Trophoblast cell (in vitro differentiated cells and primary cell): ENCODE results near the gene ZNF780B.

Source experiments
- DNase-seq, 2 donors: peaks; one replicate each; pipeline ENCODE4 v3.0.0-alpha.2; 2016
- H2AFZ ChIP-seq: 2 replicates; pipeline ENCODE4 v1.6.1; 2013; ENCODE audit warnings: low read length, moderate library complexity, mild to moderate bottlenecking; ENCODE audit not compliant: insufficient read depth, poor library complexity
- H2AK5ac ChIP-seq: 2 replicates; pipeline ENCODE4 v1.6.1; 2013; ENCODE audit warnings: mild to moderate bottlenecking, low read length
- H2BK120ac ChIP-seq: 2 replicates; pipeline ENCODE4 v1.6.1; 2013; ENCODE audit warnings: low read length, mild to moderate bottlenecking, moderate library complexity; ENCODE audit not compliant: insufficient read depth, poor library complexity
- H2BK12ac ChIP-seq: 2 replicates; pipeline ENCODE4 v1.6.1; 2013; ENCODE audit warnings: mild to moderate bottlenecking, low read length, moderate library complexity
- H2BK5ac ChIP-seq: 2 replicates; pipeline ENCODE4 v1.6.1; 2013; ENCODE audit warnings: low read length, low read depth, moderate library complexity, mild to moderate bottlenecking; ENCODE audit not compliant: poor library complexity
- H3K14ac ChIP-seq: 2 replicates; pipeline ENCODE4 v1.6.1; 2013; ENCODE audit warnings: mild to moderate bottlenecking, low read length
- H3K18ac ChIP-seq: 2 replicates; pipeline ENCODE4 v1.6.1; 2013; ENCODE audit warnings: mild to moderate bottlenecking, low read length
- H3K23ac ChIP-seq: 2 replicates; pipeline ENCODE4 v1.6.1; 2013; ENCODE audit warnings: low read length
- H3K27ac ChIP-seq: 2 replicates; pipeline ENCODE4 v1.5.1; 2013; ENCODE audit warnings: low read depth, mild to moderate bottlenecking, inconsistent platforms, low read length, moderate library complexity
- H3K27me3 ChIP-seq: 2 replicates; pipeline ENCODE4 v1.6.1; 2013; ENCODE audit warnings: inconsistent platforms, mild to moderate bottlenecking, low read length, moderate library complexity; ENCODE audit not compliant: insufficient read depth
- H3K36me3 ChIP-seq, 2 experiments: 1 replicate in 1 of 2; 2 replicates in 1 of 2; pipeline ENCODE4 v1.6.1; 2013; ENCODE audit warnings: low read length in 2 of 2, mild to moderate bottlenecking in 2 of 2, moderate library complexity in 1 of 2; ENCODE audit not compliant: insufficient read depth in 2 of 2, control insufficient read depth in 1 of 2
- H3K4ac ChIP-seq: 2 replicates; pipeline ENCODE4 v1.6.1; 2013; ENCODE audit warnings: low read depth, mild to moderate bottlenecking, low read length, moderate library complexity
- H3K4me1 ChIP-seq, 2 experiments: 1 replicate in 1 of 2; 2 replicates in 1 of 2; pipeline ENCODE4 v1.6.1; 2013; ENCODE audit warnings: low read length in 2 of 2, mild to moderate bottlenecking in 2 of 2, moderate library complexity in 1 of 2; ENCODE audit not compliant: insufficient read depth in 2 of 2, control insufficient read depth in 1 of 2
- H3K4me2 ChIP-seq: 2 replicates; pipeline ENCODE4 v1.6.1; 2013; ENCODE audit warnings: inconsistent platforms, mild to moderate bottlenecking, low read length, moderate library complexity
- H3K4me3 ChIP-seq: 2 replicates; pipeline ENCODE4 v1.5.1; 2013; ENCODE audit warnings: mild to moderate bottlenecking, low read depth, low read length, inconsistent platforms
- H3K79me1 ChIP-seq: one replicate; pipeline ENCODE4 v1.6.1; 2013; ENCODE audit warnings: low read length
- H3K79me2 ChIP-seq: 2 replicates; pipeline ENCODE4 v1.6.1; 2013; ENCODE audit warnings: low read length, mild to moderate bottlenecking; ENCODE audit not compliant: control insufficient read depth, insufficient read depth, poor library complexity
- H3K9ac ChIP-seq: 2 replicates; pipeline ENCODE4 v1.6.1; 2013; ENCODE audit warnings: mild to moderate bottlenecking, low read length
- H3K9me3 ChIP-seq: 2 replicates; pipeline ENCODE4 v1.6.1; 2013; ENCODE audit warnings: low read depth, mild to moderate bottlenecking, control low read depth, inconsistent platforms, low read length; ENCODE audit not compliant: insufficient read depth
- H4K12ac ChIP-seq: 2 replicates; pipeline ENCODE4 v1.6.1; 2013; ENCODE audit warnings: low read depth, mild to moderate bottlenecking, low read length, moderate library complexity
- H4K8ac ChIP-seq: 2 replicates; pipeline ENCODE4 v1.6.1; 2013; ENCODE audit warnings: low read depth, mild to moderate bottlenecking, low read length, moderate library complexity
- H4K91ac ChIP-seq: one replicate; pipeline ENCODE4 v1.6.1; 2013; ENCODE audit warnings: low read depth, mild to moderate bottlenecking, low read length, moderate library complexity
- WGBS: extraction: QIAGEN DNeasy Blood & Tissue Kit; methylation state at CpG from one replicate; pipeline ENCODE4 v1.1.7; 2013; ENCODE audit warnings: missing lambda C conversion rate; ENCODE audit not compliant: insufficient read length, insufficient coverage; ENCODE audit errors: extremely low coverage; 5-methylcytosine and 5-hydroxymethylcytosine counted together

Gene ZNF780B

GRCh38 chr19:39994361-39994760 is 61.7 kb downstream of the ZNF780B start:
- no peak overlapping the region for H3K14ac ChIP-seq
- H3K23ac ChIP-seq = no peak overlapping the region
- no peak overlapping the region for H3K27ac ChIP-seq
- no peak overlapping the region for H3K18ac ChIP-seq
- H3K4me2 ChIP-seq = no peak overlapping the region
- H3K4me1 ChIP-seq = peaks cover 6 to 7% of the 10 kb centered on the region in 2 experiments
- no peak overlapping the region for H2AFZ ChIP-seq
- peaks cover 3 to 4% of the 10 kb centered on the region in 2 experiments for H3K36me3 ChIP-seq
- no peak overlapping the region for H3K4me3 ChIP-seq
- no peak overlapping the region for H2BK5ac ChIP-seq
- H3K79me2 ChIP-seq = peaks cover 6% of the 10 kb centered on the region
- H4K12ac ChIP-seq = no peak overlapping the region
- H2BK120ac ChIP-seq = no peak overlapping the region
- H3K9me3 ChIP-seq = peaks cover 6% of the 10 kb centered on the region
- no peaks in the 10 kb centered on the region for H3K27me3 ChIP-seq
- DNase-seq = no peak
- H2AK5ac ChIP-seq = no peak overlapping the region
- peaks cover 7% of the 10 kb centered on the region for H3K79me1 ChIP-seq
- no peak overlapping the region for H3K9ac ChIP-seq
- no peak overlapping the region for H2BK12ac ChIP-seq
- no peak overlapping the region for H4K8ac ChIP-seq
- no peak overlapping the region for H3K4ac ChIP-seq
- H4K91ac ChIP-seq = no peak overlapping the region

GRCh38 chr19:39993605-39994004 is 62.4 kb downstream of the ZNF780B start:
- no peak overlapping the region for H3K4me3 ChIP-seq
- H4K12ac ChIP-seq = no peak overlapping the region
- WGBS = no CpG with 5 or more reads among the region's 1 CpG
- H3K4me1 ChIP-seq = peaks cover 6 to 7% of the 10 kb centered on the region in 2 experiments
- no peak for DNase-seq
- no peaks in the 10 kb centered on the region for H3K27me3 ChIP-seq
- no peak overlapping the region for H2AK5ac ChIP-seq
- no peak overlapping the region for H2BK120ac ChIP-seq
- no peak overlapping the region for H4K8ac ChIP-seq
- peaks cover 6% of the 10 kb centered on the region for H3K79me2 ChIP-seq
- no peak overlapping the region for H3K23ac ChIP-seq
- no peak overlapping the region for H2AFZ ChIP-seq
- no peak overlapping the region for H3K9ac ChIP-seq
- no peak overlapping the region for H3K18ac ChIP-seq
- no peak overlapping the region for H4K91ac ChIP-seq
- H3K9me3 ChIP-seq = peaks cover 6% of the 10 kb centered on the region
- H2BK5ac ChIP-seq = no peak overlapping the region
- H3K4me2 ChIP-seq = no peak overlapping the region
- H3K79me1 ChIP-seq = peaks cover 7% of the 10 kb centered on the region
- no peak overlapping the region for H3K27ac ChIP-seq
- peaks cover 3 to 4% of the 10 kb centered on the region in 2 experiments for H3K36me3 ChIP-seq
- no peak overlapping the region for H2BK12ac ChIP-seq
- H3K14ac ChIP-seq = no peak overlapping the region
- H3K4ac ChIP-seq = no peak overlapping the region

DNA sequence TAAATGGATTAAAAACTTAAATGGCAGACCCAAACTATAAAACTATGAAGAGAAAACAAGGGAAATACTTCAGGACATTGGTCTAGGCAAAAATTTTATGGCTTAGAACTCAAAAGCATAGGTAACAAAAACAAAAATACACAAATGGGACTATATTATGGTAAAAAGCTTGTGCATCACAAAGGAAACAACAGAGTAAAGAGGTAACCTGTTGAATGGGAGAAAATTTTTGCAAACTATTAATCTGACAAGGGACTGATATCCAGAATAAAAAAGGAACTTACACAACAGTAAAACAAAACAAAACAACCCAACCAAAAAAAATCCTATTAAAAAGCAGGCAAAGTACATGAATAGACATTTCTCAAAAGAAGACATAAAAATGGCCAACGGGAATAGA is 68.4 kb downstream of the ZNF780B start:
- H3K4me1 ChIP-seq = no peaks in the 10 kb centered on the region
- peaks cover 0 to 2% of the 10 kb centered on the region in 2 experiments for H3K36me3 ChIP-seq
- H3K4me3 ChIP-seq = no peak overlapping the region
- no peak overlapping the region for H3K18ac ChIP-seq
- no peak overlapping the region for H4K8ac ChIP-seq
- H4K12ac ChIP-seq = no peak overlapping the region
- WGBS = no CpG with 5 or more reads among the region's 1 CpG
- no peak for DNase-seq
- no peak overlapping the region for H4K91ac ChIP-seq
- H2BK12ac ChIP-seq = no peak overlapping the region
- H2BK5ac ChIP-seq = no peak overlapping the region
- H3K4me2 ChIP-seq = no peak overlapping the region
- H3K79me2 ChIP-seq = no peaks in the 10 kb centered on the region
- no peak overlapping the region for H3K14ac ChIP-seq
- H3K27me3 ChIP-seq = no peaks in the 10 kb centered on the region
- no peaks in the 10 kb centered on the region for H3K79me1 ChIP-seq
- H3K23ac ChIP-seq = no peak overlapping the region
- no peak overlapping the region for H3K9ac ChIP-seq
- no peak overlapping the region for H2BK120ac ChIP-seq
- H2AFZ ChIP-seq = no peak overlapping the region
- no peaks in the 10 kb centered on the region for H3K9me3 ChIP-seq
- H2AK5ac ChIP-seq = no peak overlapping the region
- H3K27ac ChIP-seq = no peak overlapping the region
- H3K4ac ChIP-seq = no peak overlapping the region

DNA sequence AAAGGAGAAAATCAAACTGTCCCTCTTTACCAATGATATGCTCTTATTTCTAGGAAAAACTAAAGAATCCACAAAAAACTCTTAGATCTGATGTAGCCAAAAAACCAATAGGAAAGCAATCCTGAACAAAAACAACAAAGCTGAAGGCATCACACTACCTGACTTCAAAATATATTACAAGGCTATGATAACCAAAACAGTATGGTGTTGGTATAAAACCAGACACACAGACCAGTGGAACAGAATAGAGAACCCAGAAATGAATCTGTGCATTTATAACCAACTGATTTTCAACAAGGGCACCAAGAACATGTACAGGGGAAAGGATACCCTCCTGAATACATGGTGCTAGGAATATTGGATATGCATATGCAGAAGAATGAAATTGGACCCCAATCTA is 68.9 kb downstream of the ZNF780B start:
- Histone ChIP-seq H2BK120ac (no peak overlapping the region), H2BK5ac (no peak overlapping the region), H2AFZ (no peak overlapping the region), H4K91ac (no peak overlapping the region), H3K4me1 (no peaks in the 10 kb centered on the region), H3K79me1 (no peaks in the 10 kb centered on the region), H3K36me3 (peaks cover 0 to 2% of the 10 kb centered on the region in 2 experiments), H3K9ac (no peak overlapping the region), H4K8ac (no peak overlapping the region), H3K79me2 (no peaks in the 10 kb centered on the region), H3K9me3 (no peaks in the 10 kb centered on the region), H3K18ac (no peak overlapping the region), H3K4me2 (no peak overlapping the region), H2AK5ac (no peak overlapping the region), H3K14ac (no peak overlapping the region), H3K27ac (no peak overlapping the region), H3K4ac (no peak overlapping the region), H3K4me3 (no peak overlapping the region), H2BK12ac (no peak overlapping the region), H4K12ac (no peak overlapping the region), H3K27me3 (no peaks in the 10 kb centered on the region), H3K23ac (no peak overlapping the region)
- no peak for DNase-seq

DNA sequence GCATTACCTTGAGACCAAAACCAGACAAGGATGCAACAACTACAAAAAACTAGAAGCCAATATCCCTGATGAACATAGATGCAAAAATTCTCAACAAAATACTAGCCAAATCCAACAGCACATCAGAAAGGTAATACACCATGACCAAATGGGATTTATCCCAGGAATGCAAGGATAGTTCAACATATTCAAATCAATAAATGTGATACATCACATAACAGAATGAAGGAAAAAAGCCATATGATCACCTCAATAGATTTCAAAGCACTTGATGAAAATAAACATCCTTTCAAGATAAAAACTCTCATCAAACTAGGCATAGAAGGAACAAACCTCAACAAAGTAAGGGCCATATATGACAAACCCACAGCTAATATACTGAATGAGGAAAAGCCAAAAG is 69.4 kb downstream of the ZNF780B start:
- Histone ChIP-seq H3K36me3 (peaks cover 3 to 5% of the 10 kb centered on the region in 2 experiments), H4K8ac (no peak overlapping the region), H2BK120ac (no peak overlapping the region), H3K4ac (no peak overlapping the region), H3K27ac (no peak overlapping the region), H3K79me2 (no peaks in the 10 kb centered on the region), H3K4me1 (no peaks in the 10 kb centered on the region), H3K4me2 (no peak overlapping the region), H4K91ac (no peak overlapping the region), H3K14ac (no peak overlapping the region), H2BK5ac (no peak overlapping the region), H3K18ac (no peak overlapping the region), H3K9ac (no peak overlapping the region), H3K79me1 (no peaks in the 10 kb centered on the region), H3K27me3 (no peaks in the 10 kb centered on the region), H3K9me3 (no peaks in the 10 kb centered on the region), H3K4me3 (no peak overlapping the region), H2BK12ac (no peak overlapping the region), H2AK5ac (no peak overlapping the region), H4K12ac (no peak overlapping the region), H3K23ac (no peak overlapping the region), H2AFZ (no peak overlapping the region)
- DNase-seq = no peak
